Peyer's patch (tissue), 4 donors: ENCODE data around the gene TSKS.

Source experiments
- CTCF ChIP-seq, 6 experiments: fragments of 450-650 bp in 4 of 6; fragments of 200-600 bp in 2 of 6; sonication (generic) in 1 of 6; IDR thresholded peaks; one replicate each; pipeline ENCODE4 v1.5.1; 2017 to 2019; ENCODE audit warnings: antibody characterized with exemption in 6 of 6, mild to moderate bottlenecking in 3 of 6, moderate library complexity in 1 of 6
- POLR2A ChIP-seq, 2 donors: fragments of 450-650 bp; IDR thresholded peaks; one replicate each; pipeline ENCODE4 v1.5.1; 2017; ENCODE audit warnings: antibody characterized with exemption in 2 of 2, mild to moderate bottlenecking in 2 of 2, moderate library complexity in 2 of 2

DNA sequence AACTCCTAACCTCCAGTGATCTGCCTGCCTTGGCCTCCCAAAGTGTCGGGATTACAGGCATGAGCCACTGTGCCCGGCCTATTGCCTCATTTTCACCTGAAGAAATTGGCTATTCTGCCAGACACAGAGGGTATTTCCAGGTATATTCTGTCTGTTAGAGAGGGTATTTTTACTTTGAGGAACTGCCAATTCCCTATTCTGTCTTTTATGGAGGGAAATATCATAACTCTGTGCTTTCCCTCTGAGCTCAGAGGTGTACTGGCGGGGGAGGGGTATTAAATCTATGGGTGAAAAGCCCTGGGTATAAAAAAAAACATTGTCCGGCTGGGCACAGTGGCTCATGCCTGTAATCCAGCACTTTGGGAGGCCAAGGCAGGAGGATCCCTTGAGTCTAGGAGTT lies 24.8 kb downstream of the TSKS start:
- TF ChIP-seq CTCF (IDR thresholded peaks at IDR 0.05) (no peak), POLR2A (IDR thresholded peaks at IDR 0.05) (no peak)
